H1 (cell line): ENCODE data around the gene SERPINA12. TPM values are rescaled to one million over a fixed set of nuclear protein-coding genes. Genes with fewer than 3 reads are reported as not detected.

Source experiments
- polyA plus RNA-seq, 7 experiments: library from polyadenylated mRNA; depleted of rRNA in 3 of 7; stranded (reverse) in 5 of 7; unstranded in 2 of 7; fragments of >200 nt in 5 of 7; fragments of 200-250 nt in 2 of 7; gene quantifications; 1 replicate in 5 of 7; 2 replicates in 1 of 7; 4 replicates in 1 of 7; pipeline versions ENCODE4 v1.2.1 to v1.2.3, GENCODE V29; 2011 to 2013; ENCODE audit warnings: missing spikeins in 2 of 7, mixed read lengths in 2 of 7
- total RNA-seq: library from RNA; stranded (reverse); fragmentation: NEBNext Ultra II Directional; extraction: Animal tissue kit (Norgen Biotek cat#: 25700); gene quantifications from 2 replicates; pipeline ENCODE4 v1.2.1, GENCODE V29; 2021

The SERPINA12 gene
- total and polyA plus RNA-seq, 2 of the 8 experiments (the other 6 are each of a cell fraction or from before 2014, with no cell fraction given) = not detected

Other genes starting within 250 kb of the SERPINA12 start
- gene SERPINA10, start 216.2 kb downstream of the SERPINA12 start, total RNA-seq = not detected in 2 replicates
- gene SERPINA10, start 216.2 kb downstream of the SERPINA12 start, polyA plus RNA-seq (2011; rRNA removed) = not detected in 2 replicates
- not detected in 2 replicates for gene SERPINA6, start 186.1 kb downstream of the SERPINA12 start, total RNA-seq
- gene SERPINA6, start 186.1 kb downstream of the SERPINA12 start, polyA plus RNA-seq (2011; rRNA removed) = not detected in 2 replicates
- not detected in 2 replicates for gene SERPINA2, start 142.8 kb downstream of the SERPINA12 start, total RNA-seq
- not detected in 2 replicates for gene SERPINA2, start 142.8 kb downstream of the SERPINA12 start, polyA plus RNA-seq (2011; rRNA removed)
- not detected in 2 replicates for gene SERPINA1, start 120.9 kb downstream of the SERPINA12 start, total RNA-seq
- 0.06 and 0.08 TPM in 2 replicates for gene SERPINA1, start 120.9 kb downstream of the SERPINA12 start, polyA plus RNA-seq (2011; rRNA removed)
- gene SERPINA11, start 56.7 kb downstream of the SERPINA12 start, total RNA-seq = 0.39 and 0.65 TPM in 2 replicates
- 0.24 and 0.36 TPM in 2 replicates for gene SERPINA11, start 56.7 kb downstream of the SERPINA12 start, polyA plus RNA-seq (2011; rRNA removed)
- not detected in 2 replicates for gene SERPINA9, start 33.3 kb downstream of the SERPINA12 start, total RNA-seq
- not detected in 2 replicates for gene SERPINA9, start 33.3 kb downstream of the SERPINA12 start, polyA plus RNA-seq (2011; rRNA removed)
- not detected in 2 replicates for gene SERPINA4, start 52.0 kb upstream of the SERPINA12 start, total RNA-seq
- not detected in 2 replicates for gene SERPINA4, start 52.0 kb upstream of the SERPINA12 start, polyA plus RNA-seq (2011; rRNA removed)
- gene SERPINA5, start 72.0 kb upstream of the SERPINA12 start, total RNA-seq = 1.9 and 2.1 TPM in 2 replicates
- 1.6 and 1.8 TPM in 2 replicates for gene SERPINA5, start 72.0 kb upstream of the SERPINA12 start, polyA plus RNA-seq (2011; rRNA removed)
- not detected in 2 replicates for gene SERPINA3, start 102.9 kb upstream of the SERPINA12 start, total RNA-seq
- gene SERPINA3, start 102.9 kb upstream of the SERPINA12 start, polyA plus RNA-seq (2011; rRNA removed) = not detected in 2 replicates